GM21723 (cell line): ENCODE measurements around the gene INCA1.

ENCODE experiments used
- ATAC-seq: cut with Tn5 transposase; IDR thresholded peaks from one replicate; pipeline ENCODE4 v1.9.1; 2021; ENCODE audit warnings: mild to moderate bottlenecking, moderate library complexity; ENCODE audit not compliant: unreplicated experiment

Gene INCA1

DNA sequence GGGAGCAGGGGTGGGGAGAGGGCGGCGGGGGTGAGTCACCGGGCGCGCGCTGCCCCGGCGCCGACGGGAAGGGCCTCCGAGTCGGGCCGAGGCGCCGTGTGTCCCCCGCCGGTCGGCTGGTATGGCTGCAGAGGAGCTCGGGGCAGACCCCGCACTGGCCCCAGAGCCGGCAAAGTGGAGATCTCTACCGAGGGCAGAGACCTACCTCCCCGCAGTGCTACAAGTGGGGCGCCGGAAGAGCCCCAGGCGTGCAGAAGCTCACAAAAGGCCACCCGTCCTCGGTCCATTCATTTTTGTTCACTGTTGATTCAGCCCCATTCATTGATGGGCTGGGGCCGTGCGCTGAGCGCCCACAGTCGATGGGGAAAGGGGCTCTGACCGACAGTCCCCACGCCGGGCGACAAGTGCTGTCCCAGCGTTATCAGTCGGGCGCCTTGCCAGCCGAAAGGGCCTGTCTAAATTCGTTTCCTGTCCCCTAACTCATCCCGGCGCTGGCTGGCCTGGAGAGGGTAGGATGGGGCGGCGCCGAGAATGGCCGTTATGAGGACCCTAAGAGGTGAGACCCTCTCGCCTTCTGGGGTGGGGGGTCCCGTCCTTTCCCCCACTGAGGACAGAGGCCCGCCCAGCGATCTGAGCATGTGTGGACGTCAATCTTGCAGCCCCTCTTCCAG lies 47.1 kb downstream of the INCA1 start:
- peak; percentile 12 for ATAC-seq

DNA sequence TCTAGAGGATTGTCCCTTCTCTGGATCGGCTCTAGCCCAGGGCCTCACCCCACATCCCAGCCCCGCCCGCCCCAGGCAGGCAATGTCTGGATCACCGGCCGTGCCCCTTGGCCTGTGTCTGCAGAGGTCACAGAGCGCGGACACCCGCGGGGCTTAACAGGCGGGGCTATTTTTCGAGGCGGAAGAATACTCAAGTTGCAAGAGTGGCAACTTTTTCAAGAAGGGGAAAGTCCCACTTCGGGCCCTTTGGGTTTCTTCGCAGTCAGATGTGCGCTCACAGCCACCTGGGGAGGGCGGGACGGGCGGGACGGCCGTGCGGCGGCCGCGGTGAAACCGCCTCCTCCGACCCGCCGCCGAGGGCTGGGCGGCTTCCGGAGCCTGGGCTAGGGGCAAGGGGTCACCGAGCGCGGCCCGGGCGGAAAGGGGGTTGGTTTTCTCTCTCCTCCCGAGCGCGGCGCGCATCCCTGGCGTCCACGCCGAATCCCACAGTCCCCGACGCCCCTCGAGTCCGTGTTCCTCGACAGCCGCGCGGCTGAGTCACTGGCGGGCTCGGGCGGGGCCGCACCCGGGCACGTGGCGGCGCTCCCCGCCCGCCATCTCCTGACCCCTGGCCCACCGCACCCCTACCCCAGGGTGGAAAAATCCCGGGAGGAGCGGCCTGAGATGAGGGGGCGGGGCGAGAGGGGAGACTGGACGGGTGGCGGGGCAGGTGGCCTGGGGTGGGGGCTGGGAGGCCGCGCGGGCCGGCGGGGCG lies 47.8 kb downstream of the INCA1 start:
- ATAC-seq: peak; percentile 26

DNA sequence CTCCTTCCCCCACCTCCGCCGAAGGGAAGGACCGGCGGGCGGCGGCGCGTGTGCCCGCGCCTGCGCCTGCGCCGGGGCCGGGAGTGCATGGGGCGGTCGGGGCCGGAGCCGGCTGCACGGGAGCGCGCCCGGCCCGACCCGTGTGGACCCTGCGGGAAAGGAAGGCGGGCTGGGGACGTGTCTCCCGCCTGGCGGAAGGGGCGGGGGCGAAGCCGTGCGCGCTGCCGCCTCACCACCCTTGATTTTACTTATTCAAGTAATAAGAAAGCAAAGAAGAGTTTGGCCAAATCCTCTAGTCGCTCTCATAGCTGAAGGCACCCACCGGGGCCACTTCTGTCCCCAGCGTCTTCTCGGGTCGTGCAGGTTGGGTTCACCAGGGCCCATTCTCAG lies 48.4 kb downstream of the INCA1 start:
- ATAC-seq: peak; percentile 29

DNA sequence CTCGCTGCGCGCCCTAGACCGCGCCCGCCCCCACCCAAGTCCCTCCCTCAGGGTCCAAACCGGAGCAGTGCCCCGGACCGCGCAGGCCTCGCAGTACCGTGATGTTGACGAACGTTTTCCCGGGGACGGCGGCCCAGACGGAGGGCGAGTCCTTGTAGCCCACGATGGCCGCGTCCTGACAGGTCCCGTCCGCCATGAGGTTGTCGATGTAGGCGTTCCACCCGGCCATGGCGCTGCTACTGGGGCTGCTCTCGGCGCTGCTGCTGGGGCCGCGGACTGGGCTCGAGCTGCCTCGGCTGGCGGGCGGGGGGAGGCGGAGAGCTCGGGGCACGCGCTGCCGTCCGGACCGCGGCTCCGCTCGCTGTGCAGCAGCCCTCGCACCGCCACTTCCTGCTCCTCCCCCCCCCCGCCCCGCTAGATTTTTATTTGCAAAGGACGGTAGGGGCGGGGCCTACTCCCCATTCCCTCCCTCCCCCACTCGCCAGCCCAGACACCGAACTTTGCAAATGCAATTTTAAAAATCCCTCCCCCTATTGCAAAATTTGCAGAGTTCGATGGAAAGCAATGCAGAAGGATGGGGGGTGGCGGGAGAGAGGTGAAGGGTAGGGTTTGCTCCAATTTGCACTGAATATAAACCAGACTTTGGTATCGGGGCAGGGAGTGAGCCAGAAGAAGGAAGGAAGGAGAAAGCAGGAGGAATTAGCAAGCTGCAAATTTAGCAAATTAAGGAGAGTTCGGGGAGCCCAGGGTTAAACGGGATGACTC lies 49.0 kb downstream of the INCA1 start, which contains the start of gene PFN1:
Gene PFN1, minus strand, starts transcription at position 365 of the 765 bp plus-strand sequence. Its CDS starts 136 bp downstream, at position 229.
- ATAC-seq: peak; percentile 15

DNA sequence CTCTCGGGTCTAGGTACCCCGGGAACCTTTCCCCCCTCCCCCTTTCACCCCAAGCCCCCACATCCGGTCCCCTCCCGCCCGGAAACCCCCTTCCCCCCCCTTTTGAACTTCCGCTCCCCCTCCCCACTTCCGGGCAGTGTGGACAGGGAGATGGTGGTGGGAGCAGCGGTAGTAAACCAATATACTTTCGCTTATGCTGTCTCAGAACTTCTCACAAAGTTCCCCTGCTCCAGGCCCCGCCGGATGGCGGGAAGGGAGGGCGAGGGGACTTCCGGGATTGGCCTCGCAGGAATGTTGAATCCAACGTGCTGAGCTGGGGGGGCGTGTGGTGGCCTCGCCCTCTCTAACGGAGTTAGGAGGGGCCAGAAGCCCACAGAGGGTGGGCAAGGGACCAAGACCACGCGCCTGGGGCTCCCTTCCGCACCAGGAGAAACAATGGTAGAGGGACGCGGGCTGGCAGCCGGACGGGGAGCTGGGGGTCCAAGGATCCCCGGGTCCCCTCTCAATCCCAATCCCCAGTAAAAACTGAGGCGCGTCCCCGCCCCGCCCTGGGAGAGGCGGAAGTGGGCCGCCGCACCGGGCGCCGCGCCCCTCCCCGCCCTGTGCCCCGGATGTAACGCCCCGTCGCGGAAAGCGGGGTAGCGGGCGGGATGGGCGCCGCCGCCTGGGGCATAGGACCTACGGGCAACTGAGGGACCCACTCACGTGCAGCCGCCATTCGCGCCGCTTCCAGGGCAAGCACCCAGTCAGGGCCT lies 49.7 kb downstream of the INCA1 start:
- no peak for ATAC-seq

DNA sequence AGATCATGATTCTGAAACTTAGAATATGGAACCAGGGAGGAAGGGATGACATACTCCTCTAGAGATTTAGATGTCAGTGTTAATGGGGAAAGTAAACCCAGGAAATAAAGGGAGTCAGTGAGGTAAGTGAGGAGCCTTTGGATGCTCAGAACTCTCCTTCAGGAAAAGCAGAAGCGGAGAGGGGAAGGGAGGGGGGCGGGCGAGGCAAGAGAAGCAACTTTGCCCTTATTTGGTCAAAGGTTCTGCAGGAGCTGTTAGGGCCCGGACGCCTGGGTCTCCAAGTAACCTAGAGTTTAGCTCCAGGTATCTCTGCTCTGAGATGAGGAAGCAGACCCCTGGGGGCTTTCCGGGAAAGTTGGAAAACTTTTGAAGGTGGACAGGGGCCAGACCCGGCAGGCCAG lies 50.3 kb downstream of the INCA1 start:
- no peak for ATAC-seq

DNA sequence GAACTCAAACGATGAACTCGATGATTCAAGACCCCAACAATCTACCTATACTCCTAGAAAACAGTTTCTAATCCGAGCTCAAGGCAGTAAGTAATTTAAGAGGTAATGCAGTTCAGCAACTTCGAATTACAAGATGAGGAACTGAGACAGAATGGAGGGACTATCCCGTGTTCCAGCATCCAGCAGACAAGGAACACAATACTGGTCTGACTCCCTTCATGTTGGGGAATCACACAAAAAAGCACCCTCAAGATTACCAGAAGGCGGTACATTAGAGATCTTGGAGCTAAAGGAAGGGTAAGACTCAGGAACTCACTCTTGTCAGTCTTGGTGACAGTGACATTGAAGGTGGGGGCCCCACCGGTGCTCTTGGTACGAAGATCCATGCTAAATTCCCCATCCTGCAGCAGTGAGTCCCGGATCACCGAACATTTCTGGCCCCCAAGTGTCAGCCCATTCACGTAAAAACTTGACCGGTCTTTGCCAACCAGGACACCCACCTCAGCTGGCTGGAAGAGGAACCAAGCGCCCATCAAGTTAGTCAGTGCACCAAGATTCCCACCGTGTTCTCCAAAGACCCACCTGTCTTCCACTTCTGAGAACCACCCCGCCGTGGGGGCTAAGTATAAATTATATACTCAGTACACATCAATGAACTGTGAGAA lies 50.9 kb downstream of the INCA1 start:
- no peak for ATAC-seq

DNA sequence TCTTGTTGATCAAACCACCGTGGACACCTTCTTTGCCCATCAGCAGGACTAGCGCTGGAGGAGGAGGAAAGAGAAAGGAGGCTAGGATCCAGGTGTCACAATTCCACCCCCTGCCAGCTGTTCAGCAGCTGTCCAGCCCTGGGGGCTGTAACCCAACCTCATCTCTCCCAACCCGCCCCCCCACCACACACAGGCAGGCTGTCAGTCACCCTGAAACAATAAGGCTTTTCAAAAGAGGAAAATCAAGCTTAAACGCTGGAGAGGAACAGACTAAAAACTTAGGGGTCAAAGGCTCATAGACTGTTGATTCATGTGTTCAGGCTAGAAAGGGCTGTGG lies 51.4 kb downstream of the INCA1 start:
- ATAC-seq: no peak

DNA sequence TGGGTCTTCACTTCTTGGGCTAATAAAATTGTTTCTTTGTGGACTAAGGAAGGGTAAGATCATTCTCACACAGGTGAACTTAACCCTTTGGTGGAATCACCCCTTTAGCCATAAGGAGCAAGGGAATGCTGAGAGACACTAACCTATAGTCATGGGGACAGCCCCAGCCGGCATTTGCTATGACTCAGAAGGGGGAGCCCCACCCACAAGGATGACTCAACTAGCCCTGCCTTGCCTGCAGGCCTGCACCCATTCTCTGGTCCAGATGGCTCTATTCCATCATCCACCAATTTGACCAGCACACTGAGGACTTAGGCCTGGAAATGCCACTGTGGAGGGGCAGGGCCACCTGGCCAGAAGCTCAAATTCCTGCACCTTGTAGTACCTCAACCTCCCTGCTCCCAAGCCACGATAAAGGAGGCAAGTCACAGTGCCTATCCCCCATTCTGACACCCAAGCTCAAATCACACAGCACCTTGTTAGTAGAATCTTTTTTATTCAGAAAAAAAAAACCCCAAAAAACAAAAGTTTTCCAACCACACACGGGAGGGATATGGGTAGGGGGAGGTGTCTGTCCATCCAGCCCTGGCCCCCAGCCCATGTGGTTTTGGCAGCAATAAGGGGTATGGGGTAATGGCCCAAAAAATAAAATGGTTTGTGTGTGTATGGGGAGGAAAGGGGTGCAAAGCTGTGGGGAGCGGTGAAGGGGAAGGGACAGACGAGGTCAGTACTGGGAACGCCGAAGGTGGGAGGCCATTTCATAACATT lies 52.0 kb downstream of the INCA1 start:
- peak; percentile 28 for ATAC-seq

DNA sequence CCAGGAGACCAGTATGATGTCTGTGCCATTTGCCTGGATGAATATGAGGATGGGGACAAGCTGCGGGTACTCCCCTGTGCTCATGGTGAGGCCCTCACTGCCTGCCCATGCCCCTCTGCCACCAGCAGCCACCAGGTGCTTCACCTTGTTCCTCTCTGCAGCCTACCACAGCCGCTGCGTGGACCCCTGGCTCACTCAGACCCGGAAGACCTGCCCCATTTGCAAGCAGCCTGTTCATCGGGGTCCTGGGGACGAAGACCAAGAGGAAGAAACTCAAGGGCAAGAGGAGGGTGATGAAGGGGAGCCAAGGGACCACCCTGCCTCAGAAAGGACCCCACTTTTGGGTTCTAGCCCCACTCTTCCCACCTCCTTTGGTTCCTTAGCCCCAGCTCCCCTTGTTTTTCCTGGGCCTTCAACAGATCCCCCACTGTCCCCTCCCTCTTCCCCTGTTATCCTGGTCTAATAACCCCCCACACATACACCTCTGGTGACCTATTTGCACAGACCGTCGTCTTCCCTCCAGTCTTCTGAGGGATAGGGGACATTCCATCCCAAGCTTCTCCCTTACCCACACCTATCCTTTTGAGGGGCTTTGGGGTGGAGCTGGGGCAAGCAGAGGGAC lies 52.7 kb downstream of the INCA1 start:
- ATAC-seq: no peak

DNA sequence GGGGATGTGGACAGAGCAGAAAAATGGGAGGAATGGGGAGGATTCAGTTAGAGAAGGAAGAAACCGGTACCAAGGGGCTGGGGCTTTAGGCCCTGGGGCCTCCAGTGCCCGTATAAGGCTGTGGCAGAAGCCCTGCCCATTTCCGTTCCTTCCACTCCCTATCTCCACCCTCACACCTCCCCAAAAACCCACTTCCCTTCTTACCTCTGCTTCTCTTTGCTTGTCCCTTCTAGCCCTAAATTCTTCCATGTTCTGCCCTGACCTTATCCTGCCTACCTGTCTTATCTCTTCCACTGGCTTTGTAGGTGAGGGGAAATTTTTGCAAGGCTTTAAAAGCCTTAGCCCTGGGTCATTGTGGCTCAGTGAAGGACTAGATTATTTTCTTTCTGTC lies 53.2 kb downstream of the INCA1 start:
- ATAC-seq: no peak

DNA sequence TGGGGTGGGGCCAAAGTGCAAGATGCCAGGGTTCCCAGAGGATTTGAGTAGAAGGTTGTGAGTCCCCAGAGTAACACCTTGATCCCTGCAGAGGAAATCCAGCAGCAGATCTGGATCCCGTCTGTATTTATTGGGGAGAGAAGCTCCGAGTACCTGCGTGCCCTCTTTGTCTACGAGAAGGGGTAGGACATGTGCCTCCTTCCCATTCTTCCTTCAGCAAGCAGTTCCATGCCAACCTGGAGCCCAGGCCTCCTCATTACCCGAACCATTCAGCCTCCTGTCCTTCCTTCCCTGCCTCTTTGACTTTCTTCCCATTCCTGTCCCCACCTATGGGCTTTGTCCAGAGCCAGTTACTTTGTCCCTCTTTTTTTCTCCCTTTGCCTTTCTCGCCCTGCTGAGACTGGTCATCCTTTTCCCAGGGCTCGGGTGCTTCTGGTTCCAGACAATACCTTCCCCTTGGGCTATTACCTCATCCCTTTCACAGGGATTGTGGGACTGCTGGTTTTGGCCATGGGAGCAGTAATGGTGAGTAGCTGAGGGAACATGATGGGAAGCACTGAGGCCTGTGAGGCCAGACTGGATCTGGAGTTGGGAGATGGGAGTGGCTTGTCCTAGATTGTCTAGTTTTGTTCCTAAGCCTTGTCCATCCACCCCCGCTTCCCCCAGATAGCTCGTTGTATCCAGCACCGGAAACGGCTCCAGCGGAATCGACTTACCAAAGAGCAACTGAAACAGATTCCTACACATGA lies 54.4 kb downstream of the INCA1 start:
- no peak for ATAC-seq

DNA sequence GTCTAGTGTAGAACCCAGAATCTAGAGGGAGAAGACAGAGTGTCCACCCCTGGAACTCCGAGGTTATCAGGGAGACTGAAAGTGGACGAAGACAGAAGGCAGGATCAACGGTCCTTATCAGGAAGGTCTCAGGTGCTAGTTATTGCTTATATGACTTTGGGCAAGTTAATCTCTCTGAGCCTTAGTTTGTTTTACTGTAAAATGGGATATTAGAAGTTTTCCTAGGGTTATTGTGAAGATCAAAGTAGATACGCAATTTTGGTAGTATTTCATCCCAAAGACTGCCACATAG lies 56.1 kb downstream of the INCA1 start:
- no peak for ATAC-seq

DNA sequence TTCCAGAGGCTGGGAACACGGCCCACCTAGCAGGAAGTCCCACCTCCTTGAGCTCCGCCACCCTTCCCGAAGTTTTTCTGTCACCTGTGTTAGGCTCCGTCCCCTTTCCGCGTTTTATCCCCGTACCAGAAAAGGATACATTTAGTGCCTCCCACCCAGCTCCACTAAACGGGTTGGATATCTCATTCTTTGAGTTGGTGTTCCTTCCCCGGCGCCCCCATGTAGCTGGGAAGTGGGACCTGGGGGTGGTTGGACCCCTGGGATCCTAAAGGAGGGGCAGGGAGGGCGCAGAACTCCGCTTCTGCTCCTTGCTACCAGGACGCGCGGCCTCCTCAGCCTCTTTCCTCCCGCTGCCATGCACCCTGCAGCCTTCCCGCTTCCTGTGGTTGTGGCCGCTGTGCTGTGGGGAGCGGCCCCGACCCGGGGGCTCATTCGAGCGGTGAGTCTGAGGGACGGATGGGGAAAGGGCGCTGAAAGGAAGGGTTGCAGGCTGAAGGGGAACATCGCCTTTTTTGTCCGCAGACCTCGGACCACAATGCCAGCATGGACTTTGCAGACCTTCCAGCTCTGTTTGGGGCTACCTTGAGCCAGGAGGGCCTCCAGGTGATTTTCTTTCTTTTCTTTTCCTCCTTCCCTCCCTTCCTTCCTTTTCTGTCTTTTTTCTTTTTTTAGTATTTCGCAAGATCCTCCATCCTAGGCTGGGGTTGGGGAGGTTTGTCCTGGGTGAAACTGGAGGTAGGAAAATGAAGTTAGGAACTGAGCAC lies 56.6 kb downstream of the INCA1 start:
- peak; percentile 5 for ATAC-seq

DNA sequence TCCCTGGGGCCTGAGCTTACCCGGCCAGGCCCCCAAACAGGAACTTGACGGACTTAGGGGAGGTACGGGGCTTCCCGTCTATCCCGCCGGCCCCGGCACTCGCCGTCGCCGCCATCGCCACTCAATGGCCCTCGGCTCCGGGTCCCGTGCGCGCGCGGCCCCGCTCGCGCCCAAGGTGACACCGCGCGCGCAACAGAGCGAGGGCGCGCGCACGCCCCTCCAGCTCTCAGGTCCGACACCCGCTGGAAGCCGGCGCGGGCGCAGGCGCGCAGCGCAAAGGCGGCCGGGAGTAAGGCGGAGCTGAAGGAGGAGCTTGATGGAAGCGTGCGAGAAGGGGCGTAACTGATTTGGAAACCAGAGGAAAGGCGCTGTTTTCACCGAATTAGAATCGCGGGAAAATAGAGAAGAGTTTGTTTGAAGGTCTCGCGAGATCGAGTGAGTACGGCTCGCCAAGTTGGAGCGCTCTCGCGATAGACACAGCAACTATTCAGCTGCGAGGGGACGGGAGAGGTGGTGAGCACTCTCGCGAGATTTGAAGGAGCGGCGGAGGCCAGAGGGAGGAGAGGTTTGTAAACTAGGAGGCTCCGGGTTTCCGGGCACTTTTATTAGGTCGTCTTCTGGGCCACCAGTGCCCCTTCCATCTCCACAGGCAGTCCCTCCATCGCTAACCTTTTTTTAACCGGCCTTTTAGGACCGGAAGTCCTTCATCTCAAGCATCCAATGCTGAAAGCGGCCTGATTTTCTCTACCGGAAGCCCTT lies 57.3 kb downstream of the INCA1 start, which contains the start of the genes RNF167 and SLC25A11:
Gene RNF167, plus strand, starts transcription at position 473 of the 759 bp plus-strand sequence. CDS start 642 bp downstream, outside the sequence.
Gene SLC25A11, minus strand, starts transcription at position 251 of the 759 bp plus-strand sequence. Its CDS starts 136 bp downstream, at position 115.
- ATAC-seq: peak; percentile 69

DNA sequence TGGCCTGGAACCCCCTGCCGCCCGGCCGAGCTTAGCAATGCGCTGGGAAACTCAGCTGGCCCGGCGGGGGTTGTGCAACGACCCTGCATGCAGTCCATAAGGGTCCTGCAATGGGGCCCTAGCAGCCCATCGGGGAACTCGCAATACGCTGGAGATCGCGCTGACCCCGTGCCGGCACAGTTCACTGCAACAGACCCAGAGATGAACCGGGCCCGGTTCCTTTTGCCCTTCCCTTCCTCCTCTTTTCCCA lies 57.9 kb downstream of the INCA1 start:
- ATAC-seq: peak; percentile 16
